Stimulated activated CD8-positive, alpha-beta memory T cell treated with anti-CD3 and anti-CD28 coated beads, Interleukin-15, amount 100 ng/mL, for 48 hours (primary cell): ENCODE results near the gene CHD9.
"Not testable (repeated sequence)": the region's sequence is repeated elsewhere in the genome, so short reads cannot be mapped to it uniquely, and the experiment has no call there.

Source experiments
- DNase-seq, 2 donors: peaks; one replicate each; pipeline ENCODE4 v3.0.0-alpha.2; 2020; ENCODE audit warnings: low read depth in 2 of 2

The CHD9 gene

DNA sequence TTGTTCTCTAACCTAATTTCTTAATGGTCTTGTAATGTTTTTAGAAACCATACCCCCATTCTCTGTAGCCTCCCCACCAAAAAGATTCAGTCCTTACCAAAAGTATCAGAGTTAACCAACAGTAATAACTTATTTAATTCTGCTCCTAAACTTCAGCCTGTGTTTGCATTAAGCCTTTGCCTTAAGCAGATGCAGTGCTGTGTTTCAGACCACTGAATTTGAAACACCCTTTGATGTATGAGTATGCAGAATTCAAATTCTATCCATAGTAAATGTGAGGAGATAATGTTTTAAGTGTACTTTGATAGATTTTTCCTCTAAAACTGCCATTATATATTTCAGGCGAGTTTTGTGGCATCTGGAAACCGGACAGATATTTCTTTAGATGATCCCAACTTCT, 207.9 kb downstream of the CHD9 start:
- DNase-seq: no peak

DNA sequence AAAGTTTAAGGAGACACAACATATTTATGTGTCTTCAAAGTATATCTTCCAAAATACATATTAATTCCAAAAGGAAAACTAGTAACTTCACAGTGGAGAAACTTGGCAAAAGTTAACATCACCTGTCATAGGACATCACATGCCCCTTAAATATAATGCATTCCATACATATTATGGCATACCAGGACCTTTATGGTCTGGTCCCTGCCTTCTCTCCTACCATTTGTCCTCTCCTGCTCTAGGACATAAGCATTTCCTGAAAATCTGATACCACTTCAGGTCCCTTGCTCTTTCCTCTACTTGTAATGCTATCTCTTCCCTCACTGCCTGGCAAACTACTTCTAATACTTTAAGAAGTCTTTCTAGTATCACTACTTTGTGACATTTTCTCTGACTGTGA, 211.4 kb downstream of the CHD9 start:
- DNase-seq: no peak

DNA sequence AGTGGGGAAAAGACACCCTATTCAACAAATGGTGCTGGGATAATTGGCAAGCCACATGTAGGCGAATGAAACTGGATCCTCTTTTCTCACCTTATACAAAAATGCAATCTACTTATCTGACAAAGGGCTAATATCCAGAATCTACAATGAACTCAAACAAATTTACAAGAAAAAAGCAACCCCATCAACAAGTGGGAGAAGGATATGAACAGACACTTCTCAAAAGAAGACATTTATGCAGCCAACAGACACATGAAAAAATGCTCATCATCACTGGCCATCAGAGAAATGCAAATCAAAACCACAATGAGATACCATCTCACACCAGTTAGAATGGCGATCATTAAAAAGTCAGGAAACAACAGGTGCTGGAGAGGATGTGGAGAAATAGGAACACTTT, 223.7 kb downstream of the CHD9 start:
- not testable (repeated sequence) for DNase-seq

DNA sequence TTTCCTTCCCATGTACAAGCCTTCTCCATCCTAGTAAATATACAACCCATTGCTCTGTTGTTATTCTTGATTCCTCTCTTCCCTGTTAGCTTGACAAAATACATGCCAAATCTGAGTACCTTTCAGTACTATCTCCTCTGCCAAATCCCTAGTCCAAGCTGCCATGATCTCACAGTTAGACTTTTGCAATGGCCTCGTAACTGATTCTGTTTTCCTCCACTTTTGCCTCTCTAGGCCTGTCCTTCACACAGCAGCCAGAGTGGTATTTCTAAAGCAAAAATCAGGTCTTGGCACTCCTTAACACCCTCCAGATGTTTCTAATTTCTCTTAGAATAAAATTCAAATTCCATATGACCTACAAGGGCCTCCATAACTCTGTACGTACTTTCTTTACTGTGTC, 226.5 kb downstream of the CHD9 start:
- no peak for DNase-seq

DNA sequence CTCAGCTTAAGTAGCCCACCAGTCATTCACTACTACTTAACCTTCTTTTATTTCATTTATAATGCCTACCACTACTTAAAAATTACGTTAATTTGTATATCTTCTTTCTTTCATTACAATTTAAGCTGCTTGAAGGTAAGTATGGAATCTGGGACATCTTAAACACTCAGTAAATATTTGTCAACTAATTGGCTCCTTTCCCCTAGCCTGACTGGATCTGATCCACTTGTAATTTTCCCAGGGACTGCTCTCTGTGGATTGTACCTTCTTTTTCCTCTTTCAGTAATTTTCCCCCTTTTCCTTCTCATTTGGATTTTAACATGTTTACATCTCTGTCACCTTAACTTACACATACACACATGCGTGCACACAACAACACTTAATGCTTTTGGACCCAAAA, 227.1 kb downstream of the CHD9 start:
- no peak for DNase-seq

DNA sequence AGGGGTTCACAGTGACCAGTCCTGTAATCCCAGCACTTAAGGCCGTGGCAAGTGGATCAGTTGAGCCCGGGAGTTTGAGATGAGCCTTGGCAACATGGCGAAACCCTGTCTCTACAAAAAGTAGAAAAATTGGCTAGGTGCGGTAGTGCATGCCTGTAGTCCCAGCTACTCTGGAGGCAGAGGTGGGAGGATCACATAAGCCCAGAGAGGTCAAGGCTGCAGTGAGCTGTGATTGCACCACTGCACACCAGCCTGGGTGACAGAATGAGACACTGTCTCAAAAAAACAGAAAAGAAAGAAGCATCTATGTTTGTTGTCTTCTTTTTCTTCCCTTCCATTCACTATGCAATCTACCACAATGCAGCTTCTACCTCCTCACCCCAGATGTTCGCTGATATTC, 227.5 kb downstream of the CHD9 start:
- no peak for DNase-seq

DNA sequence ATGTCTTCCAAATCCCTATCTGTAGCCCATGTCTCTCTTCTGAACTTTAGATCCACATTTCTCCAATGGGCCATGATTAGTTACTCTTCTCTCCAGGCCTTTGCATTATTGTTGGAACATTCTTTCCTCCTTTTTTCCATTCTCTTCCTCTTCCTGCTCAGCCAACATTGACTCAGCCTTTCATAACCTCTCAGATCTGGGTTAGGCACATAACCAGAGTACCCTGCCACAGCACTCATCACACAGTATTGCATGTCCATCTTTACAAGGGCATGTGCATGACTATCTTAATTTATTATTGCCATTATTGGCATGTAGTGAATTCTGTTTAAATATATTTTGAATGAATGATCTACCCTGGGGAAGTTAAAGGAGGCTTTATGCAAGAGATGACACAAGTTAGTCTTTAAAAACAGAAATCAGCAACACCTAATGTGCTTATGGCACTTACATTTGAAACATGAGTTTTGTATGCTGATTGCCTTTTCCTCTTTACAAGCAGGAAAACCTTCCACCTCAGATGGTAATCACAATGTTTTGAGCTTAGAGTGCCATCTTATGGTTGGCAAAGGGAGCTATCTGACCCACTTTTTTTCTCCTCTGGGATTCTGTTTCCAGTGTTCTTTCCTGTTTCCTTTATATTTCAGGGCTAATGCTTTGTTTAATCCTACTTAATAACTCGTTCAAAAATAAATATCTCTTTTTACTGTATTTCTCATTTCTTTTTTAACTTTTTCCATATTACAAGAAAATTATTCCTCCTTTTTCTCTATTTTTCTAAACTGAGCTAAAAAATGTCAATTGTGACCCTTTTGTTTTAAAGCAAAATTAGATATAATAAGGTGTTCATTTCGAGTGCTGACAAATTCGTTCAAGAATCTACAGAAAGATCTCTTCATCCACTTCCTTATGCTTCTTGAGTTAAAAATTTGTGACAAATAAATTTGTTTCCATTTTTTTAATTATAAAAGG, 228.5 kb downstream of the CHD9 start:
- no peak for DNase-seq

DNA sequence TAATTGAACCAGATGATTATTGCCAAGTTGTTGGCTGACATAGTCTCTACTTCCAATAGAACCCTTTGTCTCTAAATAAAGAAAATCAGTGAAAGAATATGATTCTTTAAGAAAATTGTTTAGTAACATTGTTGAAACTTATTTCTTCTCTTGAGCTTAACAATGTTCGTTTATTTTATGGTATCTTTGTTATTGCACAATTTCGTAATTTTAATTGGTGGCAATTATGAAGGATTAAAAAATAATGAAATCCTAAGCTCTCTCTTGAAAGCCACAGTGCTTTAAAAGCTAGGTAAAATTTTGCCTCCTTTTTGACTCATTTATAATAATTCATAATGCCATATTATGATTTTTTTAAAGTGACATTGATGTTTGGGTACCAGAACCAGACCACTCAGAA, 230.4 kb downstream of the CHD9 start:
- no peak for DNase-seq

DNA sequence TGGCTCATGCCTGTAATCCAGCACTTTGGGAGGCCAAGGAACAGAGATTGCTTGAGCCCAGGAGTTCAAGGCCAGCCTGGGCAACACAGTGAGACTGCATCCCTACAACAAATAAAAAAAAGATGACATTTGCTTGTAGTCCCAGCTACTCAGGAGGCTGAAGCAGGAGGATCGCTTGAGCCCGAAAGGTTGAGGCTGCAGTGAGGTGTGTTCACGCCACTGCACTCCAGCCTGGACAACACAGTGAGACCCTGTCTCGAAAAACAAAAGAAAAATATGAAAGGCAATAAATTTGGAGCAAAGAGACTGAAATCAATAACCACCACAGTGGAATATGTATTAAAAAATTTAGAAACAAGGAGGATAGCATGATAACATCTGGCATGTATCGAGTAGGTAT, 235.7 kb downstream of the CHD9 start:
- no peak for DNase-seq

DNA sequence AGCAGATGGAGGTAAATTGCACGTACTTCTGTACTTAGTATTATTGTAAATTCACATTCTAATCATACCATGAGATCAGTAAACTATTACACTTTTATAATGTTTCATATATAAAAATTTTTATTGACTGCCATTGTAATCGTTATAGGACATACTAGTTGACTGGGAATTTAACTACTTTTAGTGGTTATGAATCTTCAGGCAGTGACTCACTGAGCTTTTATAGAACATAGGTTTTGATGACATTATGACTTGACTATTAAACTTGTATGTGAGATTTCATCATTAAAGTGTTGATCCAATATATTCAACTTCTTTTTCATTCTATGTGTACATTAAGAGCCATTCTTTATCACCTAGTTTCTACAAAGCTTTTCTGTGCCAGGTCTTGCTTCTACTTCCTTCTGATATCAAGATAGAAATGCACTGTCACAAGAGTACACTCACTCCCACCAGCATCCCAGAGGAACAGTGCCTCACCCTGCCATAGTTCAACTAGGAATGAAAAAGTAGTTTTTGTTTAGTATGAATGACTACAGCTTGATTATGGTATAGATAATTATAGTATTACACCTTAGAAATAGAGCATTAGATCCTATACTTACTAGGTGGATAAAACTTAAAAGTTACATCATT, 237.1 kb downstream of the CHD9 start:
- DNase-seq: no peak

DNA sequence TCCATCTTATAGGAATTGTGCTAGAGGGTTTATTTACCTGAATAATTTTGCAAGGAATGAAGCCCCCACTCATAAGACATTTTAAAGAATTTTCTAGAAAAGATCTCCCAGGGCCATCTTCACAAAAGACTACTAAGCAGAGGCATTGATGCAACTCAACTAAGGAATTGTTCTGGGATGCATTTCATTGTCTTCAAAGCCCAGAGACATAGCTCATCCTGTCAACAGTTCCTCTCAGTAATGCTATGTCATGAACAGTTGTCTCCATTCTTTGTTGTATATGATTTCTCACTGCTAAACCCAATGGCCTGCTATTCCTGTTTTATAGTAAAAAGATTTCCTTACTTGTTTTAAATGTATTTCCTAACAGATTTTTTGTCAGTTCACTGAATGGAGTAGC, 242.7 kb downstream of the CHD9 start:
- no peak for DNase-seq

DNA sequence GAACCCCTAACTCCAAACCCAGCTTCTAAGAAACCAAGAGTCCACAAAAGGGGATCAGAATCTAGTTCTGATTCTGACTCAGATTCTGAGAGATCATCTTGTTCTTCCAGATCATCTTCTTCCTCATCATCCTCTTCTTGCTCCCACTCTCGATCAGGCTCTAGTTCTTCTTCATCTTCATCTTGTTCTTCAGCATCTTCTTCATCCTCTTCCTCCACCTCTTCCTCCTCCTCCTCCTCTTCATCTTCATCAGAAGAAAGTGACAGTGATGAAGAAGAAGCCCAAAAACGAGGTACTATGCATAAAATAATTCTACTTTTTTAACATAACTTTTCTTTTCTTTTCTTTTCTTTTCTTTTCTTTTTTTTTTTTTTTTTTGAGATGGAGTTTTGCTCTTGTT, 249.5 kb downstream of the CHD9 start:
- no peak for DNase-seq

DNA sequence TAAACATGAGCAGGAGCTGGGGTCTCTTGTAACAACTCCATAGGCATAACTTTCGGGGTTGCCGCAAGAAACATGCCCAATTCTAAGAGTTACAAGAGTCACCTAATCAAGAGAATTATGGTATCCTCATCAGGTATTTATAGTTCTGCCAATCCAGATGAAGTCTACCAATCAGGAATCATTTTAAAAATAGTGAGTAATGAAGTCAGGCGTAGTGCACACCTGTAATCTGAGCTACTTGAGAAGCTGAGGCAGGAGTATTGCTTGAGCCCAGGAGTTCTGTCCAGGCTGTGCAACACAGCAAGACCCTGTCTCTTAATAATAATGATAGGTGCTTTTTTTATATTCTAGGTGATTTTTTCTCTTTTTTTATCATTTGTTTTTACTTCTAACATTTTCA, 251.0 kb downstream of the CHD9 start:
- no peak for DNase-seq

DNA sequence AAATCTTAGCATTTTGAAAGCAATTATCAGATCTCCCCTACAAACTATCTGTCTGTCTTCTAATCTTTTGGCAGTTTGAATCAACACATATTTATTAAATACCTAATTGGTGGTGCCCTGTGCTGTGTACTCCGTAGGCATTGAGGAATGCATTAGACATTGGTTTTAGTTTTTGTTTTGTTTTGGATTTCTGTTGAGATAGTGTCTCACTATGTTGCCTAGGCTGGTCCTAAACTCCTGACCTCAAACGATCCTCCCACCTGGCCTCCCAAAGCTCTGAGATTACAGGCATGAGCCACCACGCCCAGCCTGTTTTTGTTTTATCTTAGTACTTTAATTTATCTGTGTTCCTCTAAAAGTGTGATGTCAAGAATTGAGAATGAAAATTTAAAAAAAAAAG, 254.7 kb downstream of the CHD9 start:
- no peak for DNase-seq

DNA sequence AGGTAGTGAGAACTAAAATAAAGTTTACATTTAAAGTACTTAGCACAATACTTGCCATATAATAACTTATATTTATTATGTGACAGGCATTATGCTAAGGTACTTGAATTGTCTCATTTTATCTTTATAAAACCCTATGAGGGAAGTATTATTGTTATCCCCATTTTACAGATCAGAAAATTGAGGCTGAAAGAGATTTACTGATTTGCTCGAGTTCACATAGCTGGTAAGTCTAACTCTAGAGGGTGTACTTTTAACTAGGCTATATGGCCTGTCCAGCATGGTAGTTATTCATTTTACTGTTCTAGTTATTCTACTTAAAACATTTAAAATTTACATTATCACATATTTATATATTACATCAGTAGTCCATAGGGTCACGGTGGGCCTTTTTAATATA, 266.2 kb downstream of the CHD9 start:
- no peak for DNase-seq

DNA sequence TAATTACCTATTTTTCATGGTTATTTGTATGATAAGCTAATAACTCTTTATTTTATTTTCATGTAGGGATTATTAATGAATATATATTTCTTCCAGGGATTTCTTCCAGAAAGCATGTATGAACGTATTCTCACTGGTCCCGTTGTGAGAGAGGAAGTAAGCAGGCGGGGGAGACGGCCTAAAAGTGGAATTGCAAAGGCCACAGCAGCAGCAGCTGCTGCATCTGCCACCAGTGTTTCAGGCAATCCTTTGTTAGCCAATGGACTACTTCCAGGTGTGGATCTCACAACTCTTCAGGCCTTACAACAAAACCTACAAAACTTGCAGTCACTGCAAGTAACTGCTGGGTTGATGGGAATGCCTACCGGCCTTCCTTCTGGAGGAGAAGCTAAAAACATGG, 269.1 kb downstream of the CHD9 start:
- no peak for DNase-seq

DNA sequence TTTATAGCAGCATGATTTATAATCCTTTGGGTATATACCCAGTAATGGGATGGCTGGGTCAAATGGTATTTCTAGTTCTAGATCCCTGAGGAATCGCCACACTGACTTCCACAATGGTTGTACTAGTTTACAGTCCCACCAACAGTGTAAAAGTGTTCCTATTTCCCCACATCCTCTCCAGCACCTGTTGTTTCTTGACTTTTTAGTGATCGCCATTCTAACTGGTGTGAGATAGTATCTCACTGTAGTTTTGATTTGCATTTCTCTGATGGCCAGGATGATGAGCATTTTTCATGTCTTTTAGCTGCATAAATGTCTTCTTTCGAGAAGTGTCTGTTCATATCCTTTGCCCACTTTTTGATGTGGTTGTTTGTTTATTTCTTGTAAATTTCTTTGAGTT, 276.2 kb downstream of the CHD9 start:
- DNase-seq: not testable (repeated sequence)

DNA sequence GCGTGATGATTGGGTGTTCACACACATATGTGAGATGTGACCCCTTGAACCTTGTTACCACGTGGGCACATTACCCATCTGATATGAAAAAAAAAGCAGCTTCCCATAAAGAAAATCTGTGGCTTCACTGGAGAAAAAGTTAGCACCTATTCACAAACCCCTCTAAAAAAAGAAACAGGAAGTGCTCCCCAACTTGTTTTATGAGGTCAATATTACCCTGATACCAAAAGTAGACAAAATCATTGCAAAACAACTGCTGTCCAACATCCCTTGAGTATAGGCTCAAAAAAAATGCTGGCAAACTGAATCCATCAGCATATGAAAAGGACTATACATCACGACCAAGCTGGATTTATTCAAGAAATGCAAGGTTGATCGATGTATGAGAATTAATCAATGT, 279.8 kb downstream of the CHD9 start:
- DNase-seq: no peak

DNA sequence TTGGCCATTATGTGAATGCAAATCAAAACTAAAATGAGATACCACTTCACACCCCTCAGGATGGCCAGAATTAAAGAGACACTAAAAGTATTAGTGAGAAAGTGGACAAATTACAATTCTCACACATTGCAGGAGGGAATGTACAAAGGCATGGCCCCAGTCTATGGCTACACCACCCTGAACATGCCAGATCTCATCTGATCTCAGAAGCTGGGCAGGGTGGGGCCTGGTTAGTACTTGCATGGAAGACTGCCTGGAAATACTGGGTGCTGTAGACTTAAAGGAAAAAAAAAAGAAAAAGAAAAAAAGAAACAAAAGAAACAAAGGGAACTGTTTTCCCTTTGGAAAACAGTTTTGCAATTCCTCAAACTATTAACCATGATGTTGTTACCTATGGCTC, 282.5 kb downstream of the CHD9 start:
- DNase-seq: no peak

DNA sequence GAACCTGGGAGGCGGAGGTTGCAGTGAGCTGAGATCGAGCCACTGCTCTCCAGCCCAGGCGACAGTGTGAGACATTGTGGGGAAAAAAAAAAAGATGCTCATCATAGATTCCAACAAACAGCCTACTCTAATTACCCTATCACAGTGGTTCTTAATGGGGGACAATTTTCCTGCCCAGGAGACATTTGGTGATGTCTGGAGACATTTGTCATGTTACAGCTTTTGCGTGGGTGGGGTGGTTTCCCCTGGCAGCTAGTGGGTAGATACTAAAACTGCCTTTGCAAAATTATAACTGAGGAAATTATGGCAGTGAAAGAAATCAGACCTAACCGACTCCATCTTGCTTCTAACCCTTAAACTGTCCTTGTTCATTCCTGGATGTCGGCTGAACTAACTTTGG, 287.0 kb downstream of the CHD9 start:
- no peak for DNase-seq

DNA sequence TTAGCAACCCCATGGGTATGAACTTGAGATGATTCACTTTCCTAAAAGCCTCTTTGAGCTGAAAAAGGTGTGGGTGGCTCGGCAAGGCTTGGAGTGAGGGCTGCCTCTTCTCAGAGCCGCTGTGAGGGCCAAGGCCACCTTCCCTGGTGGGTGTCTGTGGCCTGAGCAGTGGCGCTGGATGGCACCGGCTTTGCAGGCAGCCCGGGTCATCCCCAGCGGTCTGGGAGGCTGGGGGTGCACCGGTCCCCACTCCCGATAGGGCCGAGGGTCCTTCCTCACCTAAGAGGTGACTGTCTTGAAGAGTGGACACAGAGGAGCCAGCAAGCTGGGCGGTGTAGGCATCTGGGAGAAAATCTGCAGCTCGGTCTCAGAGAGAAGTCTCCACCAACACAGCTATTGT, 300.3 kb downstream of the CHD9 start:
- DNase-seq: no peak

DNA sequence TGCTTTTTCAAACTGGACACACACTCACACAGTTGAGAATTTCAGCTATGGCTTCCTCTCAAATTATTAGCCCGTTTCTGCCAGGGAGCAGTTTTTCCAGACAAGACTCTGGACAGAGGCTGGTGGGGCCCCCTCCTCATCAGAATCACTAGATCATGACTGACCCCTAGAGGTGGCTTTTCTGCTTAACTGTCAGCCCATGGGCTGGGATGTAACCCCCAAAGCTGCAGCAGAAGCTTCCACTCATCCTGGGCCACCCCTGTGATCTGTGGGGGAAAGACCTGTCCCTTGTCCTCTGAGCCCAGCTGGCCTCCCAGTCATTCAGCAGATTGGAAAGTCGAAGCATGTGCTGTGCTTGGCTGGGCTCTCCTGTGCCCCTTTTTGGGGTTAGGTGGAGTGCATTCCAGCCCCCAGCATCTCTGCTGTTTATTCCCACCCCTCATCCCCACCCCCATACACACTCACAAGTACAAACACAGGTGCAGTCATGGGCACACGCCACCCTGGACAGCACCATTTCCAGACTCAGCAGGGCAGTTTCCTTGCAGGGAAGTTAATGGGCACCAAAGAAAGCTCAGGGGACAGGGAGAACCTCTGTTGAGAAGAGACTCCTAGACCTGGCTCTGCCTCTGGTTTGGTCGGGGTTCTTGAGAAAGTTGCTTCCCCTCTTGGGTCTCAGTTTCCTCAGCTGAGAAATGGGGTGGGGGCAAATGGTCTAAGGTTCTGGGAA, 301.9 kb downstream of the CHD9 start:
- DNase-seq: no peak

DNA sequence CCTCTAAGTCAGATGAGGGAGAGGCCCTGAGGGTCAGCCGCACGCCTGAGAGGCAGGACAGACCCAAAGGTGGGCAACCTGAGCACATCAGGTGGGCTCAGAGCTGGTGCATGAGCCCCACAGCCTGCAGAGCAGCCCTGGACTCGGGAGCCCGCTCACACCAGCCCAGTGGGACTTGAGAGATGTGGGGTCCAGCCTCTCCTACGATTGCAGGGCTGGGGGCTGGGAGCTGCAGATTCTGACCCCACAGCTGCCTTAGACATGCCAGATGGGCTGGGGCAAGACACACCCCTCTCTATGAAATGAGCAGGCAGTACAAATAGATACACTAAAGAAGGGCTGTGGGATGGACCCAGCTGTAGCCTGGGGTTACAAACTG, 302.4 kb downstream of the CHD9 start:
- no peak for DNase-seq
